K562 (cell line): ENCODE results near the gene FCER2. TPM values are rescaled to one million over a fixed set of nuclear protein-coding genes. Genes with fewer than 3 reads are reported as not detected.

ENCODE experiments used
- CEBPB ChIP-seq: fragments of 450-650 bp; IDR thresholded peaks from 2 replicates; pipeline ENCODE4 v1.6.1; 2016; ENCODE audit warnings: missing genetic modification characterization, missing compliant biosample characterization
- E2F6 ChIP-seq, 2 experiments: IDR thresholded peaks; 2 replicates each; pipeline ENCODE4 v1.6.1; 2011; ENCODE audit warnings: borderline replicate concordance in 1 of 2, control low read depth in 1 of 2, low read depth in 1 of 2, low read length in 1 of 2, mild to moderate bottlenecking in 1 of 2, mixed read lengths in 1 of 2, moderate library complexity in 1 of 2; ENCODE audit not compliant: insufficient read depth in 1 of 2, insufficient read length in 1 of 2, poor library complexity in 1 of 2, severe bottlenecking in 1 of 2; ENCODE audit errors: extremely low read depth in 1 of 2
- EZH2 ChIP-seq: IDR thresholded peaks from 2 replicates; pipeline ENCODE4 v1.6.1; 2012; ENCODE audit warnings: low read depth, mild to moderate bottlenecking, inconsistent platforms, low read length, borderline replicate concordance
- NELFE ChIP-seq: IDR thresholded peaks from 2 replicates; pipeline ENCODE4 v1.6.1; 2011; ENCODE audit warnings: mild to moderate bottlenecking; ENCODE audit not compliant: insufficient read depth, insufficient read length
- NFE2L1 ChIP-seq: fragments of 450-650 bp; IDR thresholded peaks from 2 replicates; pipeline ENCODE4 v1.6.1; 2016; ENCODE audit warnings: missing genetic modification characterization, low read depth, mild to moderate bottlenecking, missing compliant biosample characterization, moderate library complexity, borderline replicate concordance
- NFYB ChIP-seq: IDR thresholded peaks from 2 replicates; pipeline ENCODE4 v1.6.1; 2011; ENCODE audit warnings: mild to moderate bottlenecking, moderate library complexity; ENCODE audit not compliant: insufficient read length; ENCODE audit errors: extremely low read depth
- PKNOX1 ChIP-seq: fragments of 450-650 bp; IDR thresholded peaks from 2 replicates; pipeline ENCODE4 v1.6.1; 2016
- RBM25 ChIP-seq: fragments of 200-400 bp; formaldehyde crosslinking; IDR thresholded peaks from 2 replicates; pipeline ENCODE4 v1.6.1; 2018; ENCODE audit warnings: low read length, low read depth, moderate library complexity; ENCODE audit not compliant: severe bottlenecking
- RFX1 ChIP-seq: fragments of 450-650 bp; IDR thresholded peaks from 2 replicates; pipeline ENCODE4 v1.6.1; 2016; ENCODE audit warnings: mild to moderate bottlenecking, moderate library complexity
- SAP30 ChIP-seq: fragments of 200-600 bp; sonication (generic); IDR thresholded peaks from 2 replicates; pipeline ENCODE4 v1.6.1; 2012; ENCODE audit warnings: borderline replicate concordance, low read depth, mild to moderate bottlenecking, moderate library complexity, low read length, control low read depth, inconsistent platforms; ENCODE audit not compliant: insufficient read depth, poor library complexity, severe bottlenecking
- SP2 ChIP-seq: IDR thresholded peaks from 2 replicates; pipeline ENCODE4 v1.6.1; 2011; ENCODE audit warnings: mild to moderate bottlenecking, low read depth, low read length, moderate library complexity; ENCODE audit not compliant: poor library complexity, severe bottlenecking; ENCODE audit errors: extremely low read depth
- ZBTB33 ChIP-seq: sonication (generic); formaldehyde crosslinking; IDR thresholded peaks from 2 replicates; pipeline ENCODE4 v1.8.1; 2023; ENCODE audit warnings: mild to moderate bottlenecking, missing genetic modification reagents
- polyA plus RNA-seq, 8 experiments: library from polyadenylated mRNA; depleted of rRNA in 4 of 8; stranded (reverse) in 5 of 8; unstranded in 3 of 8; fragments of >200 nt; fragmentation: Nextera tagmentation in 2 of 8; fragmentation: Illumina TruSeq in 1 of 8; extraction: Ambion mirVana in 2 of 8; extraction: Trizol in 1 of 8; gene quantifications; 2 replicates each; pipeline versions ENCODE4 v1.2.1 to v1.2.3, GENCODE V29; 2011 to 2014; ENCODE audit warnings: inconsistent platforms in 1 of 8, missing spikeins in 1 of 8
- total RNA-seq, 7 experiments: library from RNA; depleted of rRNA in 6 of 7; stranded (reverse); fragments of >200 nt in 6 of 7; fragmentation: Illumina TruSeq in 2 of 7; extraction: Trizol in 2 of 7; gene quantifications; 2 replicates each; pipeline versions ENCODE4 v1.2.1 to v1.2.3, GENCODE V29; 2011 to 2021; ENCODE audit warnings: low replicate concordance in 1 of 7
- TF ChIP-seq, protein P1 (sequence below), 2 experiments: IDR thresholded peaks in 1 of 2; conservative IDR thresholded peaks in 1 of 2; 2 replicates each; pipeline ENCODE4 v1.6.1; 2016; ENCODE audit warnings: low read depth in 2 of 2, mild to moderate bottlenecking in 1 of 2, missing compliant biosample characterization in 1 of 2, missing genetic modification characterization in 1 of 2, moderate library complexity in 1 of 2
- TF ChIP-seq, protein P2 (sequence below), 2 experiments: fragments of 200-800 bp in 1 of 2; sonication (Bioruptor generic) in 1 of 2; sonication (generic) in 1 of 2; formaldehyde crosslinking in 1 of 2; IDR thresholded peaks in 1 of 2; conservative IDR thresholded peaks in 1 of 2; 2 replicates each; pipeline versions ENCODE4 v1.5.0 to v1.6.1; 2016 to 2020; ENCODE audit warnings: missing compliant biosample characterization in 1 of 2, missing genetic modification characterization in 1 of 2, missing genetic modification reagents in 1 of 2

FCER2 gene
- total and polyA plus RNA-seq, 9 of the 15 experiments (the other 6 are each of a cell fraction or from before 2014, with no cell fraction given) = 0.11 TPM; not detected in 8

DNA sequence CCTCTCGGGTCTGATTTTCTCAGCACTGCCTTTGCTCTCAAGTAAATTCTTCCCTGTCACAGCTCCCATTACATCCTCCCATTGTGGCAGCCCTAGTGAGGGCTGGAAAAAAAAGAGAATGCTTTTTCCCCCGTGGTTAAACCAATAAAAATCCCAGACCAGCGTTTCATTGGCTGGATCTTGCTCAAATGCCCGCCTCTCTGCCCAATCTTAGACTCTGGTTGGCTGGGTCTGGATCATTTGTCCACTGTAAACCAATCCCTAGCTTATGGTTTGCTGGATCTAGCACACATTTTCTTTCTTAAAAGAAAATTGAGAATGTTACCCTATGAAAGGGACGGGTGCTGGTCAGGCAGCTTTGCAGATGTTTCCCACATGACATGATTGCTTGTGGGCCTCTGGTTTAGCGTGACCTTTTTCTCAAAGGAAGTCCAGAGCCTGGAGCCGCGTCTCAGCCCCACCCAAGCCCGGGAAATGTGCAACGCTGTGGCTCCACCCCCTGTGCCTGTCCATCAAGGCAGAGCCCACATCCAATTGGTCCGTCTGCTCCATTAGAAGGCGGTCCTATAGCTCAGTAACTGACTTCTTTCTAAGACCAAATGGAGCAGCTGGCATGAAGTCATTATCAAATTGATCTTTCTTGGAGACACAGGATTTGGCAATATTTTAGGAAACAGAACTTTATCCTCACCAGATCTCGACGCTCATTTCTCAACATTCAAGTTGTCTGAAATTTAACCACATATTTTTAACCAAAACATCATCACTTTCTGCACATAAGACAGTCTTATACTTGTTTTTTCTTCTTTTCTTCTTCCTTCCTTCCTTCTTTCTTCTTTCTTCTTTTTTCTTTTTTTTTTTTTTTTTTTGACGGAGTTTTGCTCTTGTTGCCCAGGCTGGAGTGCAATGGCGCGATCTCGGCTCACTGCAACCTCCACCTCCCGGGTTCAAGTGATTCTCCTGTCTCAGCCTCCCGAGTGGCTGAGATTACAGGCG is 27.6 kb downstream of the FCER2 start (continued):
- TF ChIP-seq ZBTB33 (CRISPR knock-in tag) (no peak), NFE2L1 (tag) (no peak), RBM25 (peak; percentile 8), SP2 (peak; percentile 44), NFYB (peak; percentile 65), NELFE (no peak), RFX1 (no peak), E2F6 (IDR thresholded peaks at IDR 0.05; ENCODE audit: borderline replicate concordance in 1 of 2, extremely low read depth in 1 of 2, insufficient read depth in 1 of 2, insufficient read length in 1 of 2, low read depth in 1 of 2, low read length in 1 of 2, poor library complexity in 1 of 2, severe bottlenecking in 1 of 2) (no peak), SAP30 (no peak), CEBPB (tag) (0 out of 2 replicates have a peak, but pooled peaks have one; percentile 10), EZH2 (no peak), PKNOX1 (peak; percentile 99)
- TF ChIP-seq, protein P1, sequence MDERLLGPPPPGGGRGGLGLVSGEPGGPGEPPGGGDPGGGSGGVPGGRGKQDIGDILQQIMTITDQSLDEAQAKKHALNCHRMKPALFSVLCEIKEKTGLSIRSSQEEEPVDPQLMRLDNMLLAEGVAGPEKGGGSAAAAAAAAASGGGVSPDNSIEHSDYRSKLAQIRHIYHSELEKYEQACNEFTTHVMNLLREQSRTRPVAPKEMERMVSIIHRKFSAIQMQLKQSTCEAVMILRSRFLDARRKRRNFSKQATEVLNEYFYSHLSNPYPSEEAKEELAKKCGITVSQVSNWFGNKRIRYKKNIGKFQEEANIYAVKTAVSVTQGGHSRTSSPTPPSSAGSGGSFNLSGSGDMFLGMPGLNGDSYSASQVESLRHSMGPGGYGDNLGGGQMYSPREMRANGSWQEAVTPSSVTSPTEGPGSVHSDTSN (CRISPR knock-in tag; IDR thresholded peaks at IDR 0.05; ENCODE audit: low read depth) = peak; percentile 79
- TF ChIP-seq, protein P1 (tag; conservative IDR thresholded peaks at IDR 0.05; ENCODE audit: low read depth) = peak; percentile 93
- TF ChIP-seq, protein P2, sequence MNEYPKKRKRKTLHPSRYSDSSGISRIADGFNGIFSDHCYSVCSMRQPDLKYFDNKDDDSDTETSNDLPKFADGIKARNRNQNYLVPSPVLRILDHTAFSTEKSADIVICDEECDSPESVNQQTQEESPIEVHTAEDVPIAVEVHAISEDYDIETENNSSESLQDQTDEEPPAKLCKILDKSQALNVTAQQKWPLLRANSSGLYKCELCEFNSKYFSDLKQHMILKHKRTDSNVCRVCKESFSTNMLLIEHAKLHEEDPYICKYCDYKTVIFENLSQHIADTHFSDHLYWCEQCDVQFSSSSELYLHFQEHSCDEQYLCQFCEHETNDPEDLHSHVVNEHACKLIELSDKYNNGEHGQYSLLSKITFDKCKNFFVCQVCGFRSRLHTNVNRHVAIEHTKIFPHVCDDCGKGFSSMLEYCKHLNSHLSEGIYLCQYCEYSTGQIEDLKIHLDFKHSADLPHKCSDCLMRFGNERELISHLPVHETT (CRISPR knock-in tag; conservative IDR thresholded peaks at IDR 0.05 in 1 of 2, IDR thresholded peaks at IDR 0.05 in 1 of 2) = no peak
